Calu3 (cell line): ENCODE data around the gene PCDH12. TPM values are rescaled to one million over a fixed set of nuclear protein-coding genes. Genes with fewer than 3 reads are reported as not detected.
A peak's percentile ranks its signal among the peaks of the same experiment; 100 is the strongest.
"Not testable (repeated sequence)": the region's sequence is repeated elsewhere in the genome, so short reads cannot be mapped to it uniquely, and the experiment has no call there.

Experiments
- BruUV-seq: library from RNA; stranded (reverse); fragments of 400-500 nt; replicated peaks from 2 replicates; lab custom pipeline; 2021; lab: Mats Ljungman, UMichigan
- CTCF ChIA-PET: fragments of 300-600 bp; sonication (Branson Sonifier 250); formaldehyde crosslinking; loops from one replicate; lab custom pipeline; 2022; ENCODE audit warnings: antibody characterized with exemption; lab: Charles Lee
- DNase-seq: peaks from one replicate; pipeline ENCODE4 v3.0.0; 2022
- H3K27ac Mint-ChIP-seq: one replicate; pipeline ENCODE4 v1.8.0; 2022; ENCODE audit warnings: mixed read lengths; ENCODE audit not compliant: unreplicated experiment
- H3K27me3 Mint-ChIP-seq: one replicate; pipeline ENCODE4 v1.8.0; 2022; ENCODE audit warnings: mixed read lengths; ENCODE audit not compliant: unreplicated experiment
- H3K36me3 Mint-ChIP-seq: one replicate; pipeline ENCODE4 v1.8.0; 2022; ENCODE audit warnings: mild to moderate bottlenecking, moderate library complexity, mixed read lengths; ENCODE audit not compliant: insufficient read depth, unreplicated experiment
- H3K4me1 Mint-ChIP-seq: one replicate; pipeline ENCODE4 v1.8.0; 2022; ENCODE audit warnings: mild to moderate bottlenecking, low read depth, mixed read lengths; ENCODE audit not compliant: unreplicated experiment
- H3K4me3 Mint-ChIP-seq: one replicate; pipeline ENCODE4 v1.8.0; 2022; ENCODE audit warnings: mild to moderate bottlenecking, low read depth, moderate library complexity, mixed read lengths; ENCODE audit not compliant: unreplicated experiment
- H3K9me3 Mint-ChIP-seq: one replicate; pipeline ENCODE4 v1.8.0; 2022; ENCODE audit warnings: low read depth, mixed read lengths; ENCODE audit not compliant: unreplicated experiment
- intact Hi-C: fragments of 100-400 bp; cut with micrococcal nuclease; formaldehyde crosslinking; loops from one replicate; pipeline ENCODE4 v1.10.0; 2022; ENCODE audit not compliant: unreplicated experiment
- total RNA-seq: library from RNA; stranded (reverse); gene quantifications from 2 replicates; pipeline ENCODE4 v1.2.3, GENCODE V29; 2022
- TF ChIP-seq, protein P1 (sequence below): fragments of 200-600 bp; IDR thresholded peaks from one replicate; pipeline ENCODE4 v1.8.0; 2022; ENCODE audit warnings: antibody characterized with exemption; ENCODE audit not compliant: unreplicated experiment

Gene PCDH12
- total RNA-seq, 1 experiment from 2014 or later, result not detected

DNA sequence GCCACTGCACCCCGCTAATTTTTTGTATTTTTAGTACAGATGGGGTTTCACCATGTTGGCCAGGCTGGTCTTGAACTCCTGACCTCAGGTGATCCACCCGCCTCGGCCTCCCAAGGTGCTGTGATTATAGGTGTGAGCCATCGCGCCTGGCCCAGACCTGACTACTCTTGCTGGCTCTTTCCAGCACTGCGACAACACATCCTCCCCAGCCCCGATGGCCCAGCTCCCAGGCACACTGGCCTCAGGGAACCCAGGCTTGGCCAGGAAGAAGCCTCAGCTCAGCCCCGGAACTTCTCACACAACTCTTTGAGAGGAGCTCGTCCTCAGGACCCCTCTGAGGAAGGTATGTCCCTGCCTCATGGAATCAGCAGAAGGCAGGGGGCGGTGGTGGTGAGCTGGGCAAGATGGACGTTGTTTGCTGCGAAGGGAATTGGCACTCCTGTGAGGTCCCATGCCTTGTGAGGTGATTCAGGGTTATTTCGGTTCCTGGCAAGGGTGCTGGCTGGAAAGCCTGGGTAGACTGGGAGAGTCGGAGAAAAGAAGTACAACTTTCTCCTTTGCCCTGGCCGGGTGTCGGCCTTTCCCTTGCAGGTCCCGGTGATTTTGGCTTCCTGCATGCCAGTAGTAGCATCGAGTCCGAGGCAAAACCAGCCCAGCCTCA is 28.5 kb downstream of the PCDH12 start:
- DNase-seq, result no peak
- Mint-ChIP-seq H3K9me3 (no peaks in the 10 kb centered on the region), H3K4me1 (no peaks in the 10 kb centered on the region), H3K27ac (no peak overlapping the region), H3K27me3 (no peaks in the 10 kb centered on the region), H3K36me3 (peaks cover 66% of the 10 kb centered on the region), H3K4me3 (no peak overlapping the region)
- intact Hi-C loops, result no loop called here
- TF ChIP-seq, protein P1, sequence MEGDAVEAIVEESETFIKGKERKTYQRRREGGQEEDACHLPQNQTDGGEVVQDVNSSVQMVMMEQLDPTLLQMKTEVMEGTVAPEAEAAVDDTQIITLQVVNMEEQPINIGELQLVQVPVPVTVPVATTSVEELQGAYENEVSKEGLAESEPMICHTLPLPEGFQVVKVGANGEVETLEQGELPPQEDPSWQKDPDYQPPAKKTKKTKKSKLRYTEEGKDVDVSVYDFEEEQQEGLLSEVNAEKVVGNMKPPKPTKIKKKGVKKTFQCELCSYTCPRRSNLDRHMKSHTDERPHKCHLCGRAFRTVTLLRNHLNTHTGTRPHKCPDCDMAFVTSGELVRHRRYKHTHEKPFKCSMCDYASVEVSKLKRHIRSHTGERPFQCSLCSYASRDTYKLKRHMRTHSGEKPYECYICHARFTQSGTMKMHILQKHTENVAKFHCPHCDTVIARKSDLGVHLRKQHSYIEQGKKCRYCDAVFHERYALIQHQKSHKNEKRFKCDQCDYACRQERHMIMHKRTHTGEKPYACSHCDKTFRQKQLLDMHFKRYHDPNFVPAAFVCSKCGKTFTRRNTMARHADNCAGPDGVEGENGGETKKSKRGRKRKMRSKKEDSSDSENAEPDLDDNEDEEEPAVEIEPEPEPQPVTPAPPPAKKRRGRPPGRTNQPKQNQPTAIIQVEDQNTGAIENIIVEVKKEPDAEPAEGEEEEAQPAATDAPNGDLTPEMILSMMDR, result no peak
- no TSS peak for BruUV-seq
- CTCF ChIA-PET, result interaction anchor here (1.3 kb wide), 1 partner anchor 12 kb away, joined by 3 read pairs; no protein-coding TSS in a partner anchor

DNA sequence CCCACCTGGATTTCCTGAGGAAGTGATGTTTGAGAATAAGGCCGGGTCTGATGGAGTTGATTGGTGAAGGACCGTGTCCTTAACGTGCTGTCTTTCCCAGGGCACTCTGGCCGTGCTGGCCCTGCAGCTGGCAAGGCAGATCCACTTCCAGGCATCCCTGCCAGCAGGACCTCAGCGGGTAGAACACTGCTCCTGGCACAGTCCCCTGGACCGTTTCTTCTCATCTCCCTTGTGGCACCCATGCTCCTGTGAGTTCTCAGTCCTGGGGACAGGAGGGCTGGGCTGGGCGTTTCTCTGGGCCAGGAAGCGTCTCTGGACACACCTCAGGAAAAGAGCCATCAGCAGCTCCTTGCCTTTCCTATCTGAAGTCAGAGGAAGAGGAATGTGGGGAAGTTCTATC is 30.0 kb downstream of the PCDH12 start:
- Mint-ChIP-seq H3K27me3 (no peaks in the 10 kb centered on the region), H3K9me3 (no peaks in the 10 kb centered on the region), H3K4me3 (no peak overlapping the region), H3K36me3 (peaks cover 68% of the 10 kb centered on the region), H3K4me1 (peaks cover 9% of the 10 kb centered on the region), H3K27ac (no peak overlapping the region)
- CTCF ChIA-PET, result interaction anchor here (0.9 kb wide), 1 partner anchor 12 kb away, joined by 3 read pairs; no protein-coding TSS in a partner anchor
- DNase-seq, result no peak
- TF ChIP-seq, protein P1, result no peak
- intact Hi-C loops, result no loop called here
- no TSS peak for BruUV-seq

- Mint-ChIP-seq H3K9me3 (no peaks in the 10 kb centered on the region), H3K27me3 (no peaks in the 10 kb centered on the region)
- CTCF ChIA-PET, result no interaction called here
Observed at GRCh38 chr5:141926434-141926833, 31.6 kb downstream of the PCDH12 start.

GRCh38 chr5:141923448-141924313 is 34.3 kb downstream of the PCDH12 start, which contains the start of gene DELE1:
DELE1 (plus strand) TSS chr5:141923871; CDS start chr5:141923942, 71 bp downstream.
- intact Hi-C loops, result no loop called here
- Mint-ChIP-seq H3K4me1 (peaks cover 9% of the 10 kb centered on the region), H3K27me3 (no peaks in the 10 kb centered on the region), H3K9me3 (no peaks in the 10 kb centered on the region), H3K36me3 (peaks cover 54% of the 10 kb centered on the region), H3K27ac (peak within 1 kb of the TSS; percentile 97), H3K4me3 (peak within 1 kb of the TSS; percentile 97)
- BruUV-seq, result TSS peak; percentile 89
- DNase-seq, result peak; percentile 95
- CTCF ChIA-PET, result interaction anchor here (0.6 to 1.8 kb wide), 17 partner anchors 8 to 332 kb away, joined by 3 to 8 read pairs (median 3); partner anchors contain the start of gene RNF14
- TF ChIP-seq, protein P1, result no peak

More at GRCh38 chr5:141926434-141926833, 31.6 kb downstream of the PCDH12 start:
- intact Hi-C loops, result no loop called here
- no peak for DNase-seq
- peaks cover 9% of the 10 kb centered on the region for H3K4me1 Mint-ChIP-seq
- TF ChIP-seq, protein P1, result no peak
- no peak overlapping the region for H3K4me3 Mint-ChIP-seq
- BruUV-seq, result no TSS peak
- no peak overlapping the region for H3K27ac Mint-ChIP-seq
- peaks cover 63% of the 10 kb centered on the region for H3K36me3 Mint-ChIP-seq

- H3K4me3 Mint-ChIP-seq, result peak overlapping the region; percentile 97
- BruUV-seq, H3K9me3 Mint-ChIP-seq, DNase-seq, H3K4me1 Mint-ChIP-seq, H3K27me3 Mint-ChIP-seq, intact Hi-C loops: not testable (repeated sequence)
- peaks cover 49% of the 10 kb centered on the region for H3K36me3 Mint-ChIP-seq
- H3K27ac Mint-ChIP-seq, result peak overlapping the region; percentile 97
- CTCF ChIA-PET, result interaction anchor here (0.6 to 1.8 kb wide), 13 partner anchors 7 to 331 kb away, joined by 3 to 8 read pairs (median 4); partner anchors contain the start of gene RNF14
Observed at GRCh38 chr5:141922827-141923447, 35.1 kb downstream of the PCDH12 start.
